Gastroesophageal sphincter (tissue), 4 donors: ENCODE measurements around the gene EXOC4. TPM values are rescaled to one million over a fixed set of nuclear protein-coding genes. Genes with fewer than 3 reads are reported as not detected.

ENCODE experiments used
- ATAC-seq: fragments of 150-250 bp; one replicate; pipeline ENCODE4 v1.9.1; 2016; ENCODE audit warnings: mild to moderate bottlenecking, moderate library complexity
- H3K27ac ChIP-seq, 4 donors: fragments of 200-600 bp; sonication (generic) in 3 of 4; 1 replicate in 3 of 4; 2 replicates in 1 of 4; pipeline ENCODE4 v1.5.1; 2016 to 2019
- H3K27me3 ChIP-seq: fragments of 200-600 bp; sonication (generic); one replicate; pipeline ENCODE4 v1.5.1; 2019
- H3K36me3 ChIP-seq, 2 donors: fragments of 200-600 bp; sonication (generic); one replicate each; pipeline ENCODE4 v1.5.1; 2019; ENCODE audit warnings: control low read depth in 1 of 2
- H3K4me1 ChIP-seq, 3 donors: fragments of 200-600 bp; sonication (generic); 1 replicate in 2 of 3; 2 replicates in 1 of 3; pipeline ENCODE4 v1.5.1; 2016 to 2019; ENCODE audit warnings: control low read depth in 2 of 3
- H3K4me3 ChIP-seq, 2 donors: fragments of 200-600 bp; sonication (generic); one replicate each; pipeline ENCODE4 v1.5.1; 2019; ENCODE audit warnings: mild to moderate bottlenecking in 1 of 2, moderate library complexity in 1 of 2
- H3K9me3 ChIP-seq, 3 donors: fragments of 200-600 bp; sonication (generic); one replicate each; pipeline ENCODE4 v1.5.1; 2017 to 2019; ENCODE audit warnings: control low read depth in 2 of 3
- EP300 ChIP-seq: sonication (generic); formaldehyde crosslinking; IDR thresholded peaks from one replicate; pipeline ENCODE4 v1.6.1; 2017; ENCODE audit warnings: antibody characterized with exemption, mild to moderate bottlenecking
- POLR2A ChIP-seq, 2 donors: fragments of 450-650 bp; IDR thresholded peaks; one replicate each; pipeline ENCODE4 v1.6.1; 2017; ENCODE audit warnings: antibody characterized with exemption in 2 of 2, mild to moderate bottlenecking in 2 of 2, moderate library complexity in 1 of 2
- POLR2AphosphoS5 ChIP-seq: sonication (generic); formaldehyde crosslinking; IDR thresholded peaks from one replicate; pipeline ENCODE4 v1.6.1; 2017; ENCODE audit warnings: antibody characterized with exemption
- WGBS, 2 donors: methylation state at CpG; one replicate each; pipeline ENCODE4 v1.1.5; 2018; ENCODE audit warnings: low coverage in 1 of 2; 5-methylcytosine and 5-hydroxymethylcytosine counted together
- total RNA-seq, 4 donors: library from RNA; depleted of rRNA; stranded (reverse); fragments of >200 nt; gene quantifications; one replicate each; pipeline ENCODE4 v1.1.0, GENCODE V29; 2016
- TF ChIP-seq, protein P1 (sequence below), 4 experiments: fragments of 200-600 bp in 2 of 4; fragments of 450-650 bp in 2 of 4; sonication (generic) in 1 of 4; IDR thresholded peaks; one replicate each; pipeline ENCODE4 v1.5.1; 2017 to 2019; ENCODE audit warnings: antibody characterized with exemption in 4 of 4, mild to moderate bottlenecking in 2 of 4, moderate library complexity in 2 of 4

The EXOC4 gene
- total RNA-seq, 4 donors from 2014 or later = 46.3 to 85.8 (median 51.9) TPM

GRCh38 chr7:133240302-133240701 is 12.6 kb upstream of the EXOC4 start:
- H3K9me3 ChIP-seq = no peaks in the 10 kb centered on the region
- no peak overlapping the region for H3K27ac ChIP-seq
- H3K4me3 ChIP-seq = no peak overlapping the region
- peaks cover 9% of the 10 kb centered on the region for H3K27me3 ChIP-seq
- no peak for ATAC-seq
- TF ChIP-seq EP300 (no peak), POLR2A (IDR thresholded peaks at IDR 0.05) (no peak), POLR2AphosphoS5 (no peak)
- TF ChIP-seq, protein P1, sequence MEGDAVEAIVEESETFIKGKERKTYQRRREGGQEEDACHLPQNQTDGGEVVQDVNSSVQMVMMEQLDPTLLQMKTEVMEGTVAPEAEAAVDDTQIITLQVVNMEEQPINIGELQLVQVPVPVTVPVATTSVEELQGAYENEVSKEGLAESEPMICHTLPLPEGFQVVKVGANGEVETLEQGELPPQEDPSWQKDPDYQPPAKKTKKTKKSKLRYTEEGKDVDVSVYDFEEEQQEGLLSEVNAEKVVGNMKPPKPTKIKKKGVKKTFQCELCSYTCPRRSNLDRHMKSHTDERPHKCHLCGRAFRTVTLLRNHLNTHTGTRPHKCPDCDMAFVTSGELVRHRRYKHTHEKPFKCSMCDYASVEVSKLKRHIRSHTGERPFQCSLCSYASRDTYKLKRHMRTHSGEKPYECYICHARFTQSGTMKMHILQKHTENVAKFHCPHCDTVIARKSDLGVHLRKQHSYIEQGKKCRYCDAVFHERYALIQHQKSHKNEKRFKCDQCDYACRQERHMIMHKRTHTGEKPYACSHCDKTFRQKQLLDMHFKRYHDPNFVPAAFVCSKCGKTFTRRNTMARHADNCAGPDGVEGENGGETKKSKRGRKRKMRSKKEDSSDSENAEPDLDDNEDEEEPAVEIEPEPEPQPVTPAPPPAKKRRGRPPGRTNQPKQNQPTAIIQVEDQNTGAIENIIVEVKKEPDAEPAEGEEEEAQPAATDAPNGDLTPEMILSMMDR (IDR thresholded peaks at IDR 0.05) = no peak
- H3K36me3 ChIP-seq = no peaks in the 10 kb centered on the region
- WGBS, 2 donors = 67 to 71% methylated on average over 3 of the region's 3 CpGs
- H3K4me1 ChIP-seq = no peaks in the 10 kb centered on the region

DNA sequence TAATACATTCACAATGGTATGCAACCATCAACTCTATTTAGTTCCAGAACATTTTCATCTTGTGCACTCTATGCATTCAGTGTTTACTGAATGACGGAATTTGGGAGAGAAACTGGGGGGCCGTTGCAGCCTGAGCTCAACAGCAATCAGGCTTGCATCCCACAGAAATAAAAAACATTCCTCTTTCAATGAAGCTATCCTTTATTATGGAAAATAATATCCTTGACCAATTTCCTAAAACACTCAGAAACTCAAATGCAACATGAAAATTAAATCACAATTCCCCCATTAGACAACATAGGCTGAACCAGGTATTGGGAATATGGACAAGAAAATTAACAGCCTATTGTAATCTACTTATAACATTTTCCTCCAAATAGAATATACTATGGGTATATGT is 6.3 kb upstream of the EXOC4 start:
- Histone ChIP-seq H3K9me3 (no peaks in the 10 kb centered on the region), H3K4me1 (no peaks in the 10 kb centered on the region), H3K4me3 (no peak overlapping the region), H3K27ac (no peak overlapping the region), H3K36me3 (no peaks in the 10 kb centered on the region), H3K27me3 (peaks cover 4% of the 10 kb centered on the region)
- no peak for ATAC-seq
- 68 to 94% methylated on average over 2 of the region's 2 CpGs for WGBS, 2 donors
- TF ChIP-seq, protein P1 (IDR thresholded peaks at IDR 0.05) = no peak
- TF ChIP-seq EP300 (no peak), POLR2A (IDR thresholded peaks at IDR 0.05) (no peak), POLR2AphosphoS5 (no peak)

DNA sequence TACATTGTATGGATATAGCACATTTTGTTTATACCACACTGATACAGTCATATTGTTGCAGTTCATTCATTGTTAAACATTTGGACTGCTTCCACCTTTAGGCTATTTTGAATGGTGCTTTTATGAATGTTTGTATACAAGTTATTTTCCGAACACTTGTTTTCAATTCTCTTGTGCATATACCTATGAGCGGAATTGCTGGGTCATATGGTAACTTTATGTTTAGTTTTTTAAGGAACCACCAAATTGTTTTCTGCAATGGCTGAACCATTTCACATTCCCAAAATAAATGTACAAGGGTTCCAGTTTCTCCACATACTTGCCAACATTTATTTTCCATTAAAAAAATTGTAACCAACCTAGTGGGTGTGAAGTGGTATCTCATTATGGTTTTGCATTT is 4.0 kb upstream of the EXOC4 start:
- ATAC-seq = no peak
- WGBS, 2 donors = 75 to 96% methylated on average over 2 of the region's 2 CpGs
- Histone ChIP-seq H3K36me3 (no peaks in the 10 kb centered on the region), H3K9me3 (no peaks in the 10 kb centered on the region), H3K27me3 (no peaks in the 10 kb centered on the region), H3K4me3 (no peak overlapping the region), H3K4me1 (peaks cover 0 to 5% (median 3%) of the 10 kb centered on the region in 3 donors), H3K27ac (no peak overlapping the region)
- TF ChIP-seq POLR2A (IDR thresholded peaks at IDR 0.05) (no peak), EP300 (no peak), POLR2AphosphoS5 (no peak)
- TF ChIP-seq, protein P1 (IDR thresholded peaks at IDR 0.05) = no peak

GRCh38 chr7:133252506-133252857 is 396 bp upstream of the EXOC4 start:
- Histone ChIP-seq H3K4me1 (peaks cover 0 to 30% (median 5%) of the 10 kb centered on the region in 3 donors), H3K36me3 (no peaks in the 10 kb centered on the region), H3K9me3 (no peaks in the 10 kb centered on the region), H3K4me3 (peak overlapping the region in 1 of 2 donors; percentile 82), H3K27me3 (no peaks in the 10 kb centered on the region), H3K27ac (no peak overlapping the region)
- WGBS, 2 donors = 58 to 60% methylated on average over 3 of the region's 3 CpGs
- TF ChIP-seq, protein P1 (IDR thresholded peaks at IDR 0.05) = no peak
- TF ChIP-seq EP300 (no peak), POLR2A (IDR thresholded peaks at IDR 0.05) (no peak), POLR2AphosphoS5 (no peak)
- ATAC-seq = no peak

DNA sequence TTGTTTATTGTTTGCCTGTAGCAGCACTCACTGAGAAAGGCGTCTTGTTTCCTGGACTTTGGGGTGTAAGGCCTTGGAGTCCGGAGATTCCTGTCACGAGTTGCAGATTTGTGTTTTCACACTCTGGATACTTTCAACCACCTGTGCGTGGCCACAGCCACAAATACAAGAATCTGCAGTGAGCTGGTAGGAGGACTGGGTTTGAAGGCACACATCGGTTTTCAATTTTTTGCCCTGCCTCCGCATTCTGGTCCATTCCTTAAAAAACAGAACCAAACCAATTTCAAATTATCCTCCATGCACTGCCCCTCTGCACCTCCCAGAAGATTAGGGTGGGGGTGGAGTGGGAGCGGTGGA is 619 bp downstream of the EXOC4 start:
- 0 to 2% methylated on average over 6 to 7 of the region's 7 CpGs for WGBS, 2 donors
- no peaks in the 10 kb centered on the region for H3K36me3 ChIP-seq
- H3K9me3 ChIP-seq = no peaks in the 10 kb centered on the region
- peak overlapping the region; percentile 82 to 94 for H3K4me3 ChIP-seq
- TF ChIP-seq EP300 (no peak), POLR2A (IDR thresholded peaks at IDR 0.05) (no peak), POLR2AphosphoS5 (no peak)
- TF ChIP-seq, protein P1 (IDR thresholded peaks at IDR 0.05) = no peak
- peaks cover 0 to 30% (median 5%) of the 10 kb centered on the region in 3 donors for H3K4me1 ChIP-seq
- no peaks in the 10 kb centered on the region for H3K27me3 ChIP-seq
- H3K27ac ChIP-seq = peak overlapping the region; percentile 84 to 87 (median 86)
- no peak for ATAC-seq
